GM19023 (cell line): ENCODE measurements around the gene GALNT2.

ENCODE experiments used
- ATAC-seq: cut with Tn5 transposase; IDR thresholded peaks from one replicate; pipeline ENCODE4 v1.9.1; 2021; ENCODE audit warnings: mild to moderate bottlenecking, moderate library complexity; ENCODE audit not compliant: unreplicated experiment

Gene GALNT2

DNA sequence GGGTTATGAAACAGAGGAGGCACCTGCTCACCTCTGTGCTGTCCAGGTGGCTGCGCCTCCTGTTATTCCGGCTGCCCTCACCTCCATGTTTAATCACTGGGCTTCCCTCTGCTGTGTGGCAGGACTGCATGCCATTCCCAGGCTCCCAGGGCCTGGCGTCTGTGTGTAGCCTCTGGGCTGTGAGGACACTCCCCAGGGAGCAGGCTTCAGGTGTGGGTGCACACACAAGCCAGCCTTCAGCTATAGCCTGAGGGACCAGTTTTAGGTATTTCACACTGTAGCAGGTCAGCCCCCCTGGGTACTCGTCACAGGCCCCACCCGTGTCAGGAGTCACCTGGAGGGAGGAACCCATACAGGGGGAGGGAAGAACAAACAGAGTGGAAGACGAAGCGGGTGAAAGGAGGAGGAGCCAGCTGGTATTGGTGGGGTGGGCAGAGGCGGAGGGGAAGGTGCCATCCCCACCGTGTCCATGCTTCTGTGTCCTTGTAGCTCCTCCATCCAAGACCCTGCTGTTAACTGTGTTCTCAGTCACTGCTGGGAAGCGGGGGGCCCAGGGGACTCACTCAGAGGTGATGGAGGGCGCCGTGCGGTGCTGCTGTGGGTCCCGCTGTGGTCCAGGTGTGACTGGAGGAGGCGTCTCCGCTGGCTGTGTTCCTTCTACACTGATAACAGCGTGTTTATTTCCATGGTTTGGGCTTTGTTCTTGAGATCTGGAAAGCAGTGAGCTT, 200.5 kb downstream of the GALNT2 start:
- no peak for ATAC-seq

DNA sequence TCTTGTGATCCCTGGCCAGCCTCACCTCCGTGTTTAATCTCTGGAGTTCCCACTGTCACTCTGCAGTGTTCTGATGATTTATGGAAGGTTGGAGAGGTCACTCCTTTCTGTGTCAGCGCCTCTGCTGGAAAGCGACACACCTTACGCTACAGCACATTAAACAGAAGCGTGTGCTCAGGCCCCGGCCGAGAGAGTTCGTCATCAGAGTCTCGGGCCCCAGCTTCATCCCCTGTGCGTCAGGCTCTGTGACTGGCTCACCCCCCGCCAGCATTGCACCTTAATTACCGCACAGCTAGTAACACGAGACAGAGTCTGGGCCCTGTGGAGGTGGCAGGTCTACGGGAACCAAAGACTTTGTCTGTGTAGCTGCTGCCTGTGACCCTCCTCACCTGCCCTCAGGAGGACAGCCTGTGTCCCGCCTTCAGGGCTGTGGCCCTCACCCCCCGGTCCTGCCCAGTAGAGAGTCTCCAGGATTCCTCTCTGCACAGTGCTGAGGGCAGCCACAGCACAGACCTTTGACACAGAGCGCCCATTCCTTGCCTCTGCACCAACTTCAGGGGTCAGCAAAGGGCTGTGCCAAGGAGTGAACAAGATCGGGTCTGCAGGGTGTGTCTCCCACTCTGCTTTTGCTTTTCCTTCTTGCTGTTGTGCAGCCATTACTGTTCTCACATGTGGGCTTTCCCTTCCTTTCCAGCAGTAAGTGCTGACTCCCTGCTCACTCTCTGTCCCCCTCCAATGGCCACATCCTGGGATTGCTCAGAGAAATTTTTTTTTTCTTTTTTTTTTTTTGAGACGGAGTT, 201.5 kb downstream of the GALNT2 start:
- no peak for ATAC-seq

DNA sequence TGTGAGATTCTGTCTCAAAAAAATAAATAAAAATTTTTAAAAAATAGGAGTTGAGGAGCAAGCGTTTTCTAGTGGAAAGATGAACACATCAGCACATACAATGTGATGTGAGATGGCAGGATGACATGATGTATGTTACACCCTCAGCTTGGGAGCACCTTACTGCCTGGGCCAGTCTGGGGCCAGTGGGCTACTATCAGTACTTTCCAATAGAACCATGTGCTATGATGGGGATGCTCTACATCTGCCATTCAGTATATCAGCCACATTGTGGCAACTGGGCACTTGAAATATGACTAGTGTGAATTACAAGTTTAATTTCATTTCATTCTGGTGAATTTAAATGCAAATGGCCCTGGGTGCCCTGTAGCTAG, 203.1 kb downstream of the GALNT2 start:
- no peak for ATAC-seq

DNA sequence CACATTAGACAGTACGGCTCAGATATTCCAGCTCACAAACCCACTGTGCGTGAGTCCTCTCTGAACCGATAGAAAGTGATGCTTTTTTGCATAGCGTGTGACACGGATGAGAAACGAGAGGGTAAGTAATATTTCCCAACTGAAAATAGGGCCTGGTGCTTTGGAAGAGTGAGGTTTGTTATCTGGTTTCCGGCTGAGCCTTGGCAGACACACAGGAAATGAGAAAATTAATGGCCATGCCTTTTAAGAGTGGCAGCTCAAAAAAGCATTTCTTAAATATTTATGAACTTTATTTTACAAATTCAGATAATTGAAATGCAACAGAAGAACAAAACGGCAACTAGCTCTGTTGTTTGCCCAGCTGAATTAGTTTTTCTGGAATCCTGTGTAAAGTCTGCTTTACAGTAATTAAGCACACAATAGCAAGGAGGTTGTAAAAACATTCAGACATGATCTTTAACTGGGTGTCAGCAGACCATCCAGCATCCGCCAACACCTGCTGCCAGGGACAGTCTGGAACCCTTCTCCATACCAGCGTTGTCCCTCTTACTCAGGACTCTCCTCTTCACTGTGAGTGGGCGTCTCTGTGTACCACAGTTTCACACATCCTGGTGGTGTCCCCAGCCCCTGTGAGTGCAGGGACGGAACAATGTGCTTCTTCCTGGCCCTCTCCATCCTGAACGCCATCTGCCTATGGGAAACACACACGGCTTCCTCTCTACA, 203.7 kb downstream of the GALNT2 start:
- ATAC-seq, result no peak

DNA sequence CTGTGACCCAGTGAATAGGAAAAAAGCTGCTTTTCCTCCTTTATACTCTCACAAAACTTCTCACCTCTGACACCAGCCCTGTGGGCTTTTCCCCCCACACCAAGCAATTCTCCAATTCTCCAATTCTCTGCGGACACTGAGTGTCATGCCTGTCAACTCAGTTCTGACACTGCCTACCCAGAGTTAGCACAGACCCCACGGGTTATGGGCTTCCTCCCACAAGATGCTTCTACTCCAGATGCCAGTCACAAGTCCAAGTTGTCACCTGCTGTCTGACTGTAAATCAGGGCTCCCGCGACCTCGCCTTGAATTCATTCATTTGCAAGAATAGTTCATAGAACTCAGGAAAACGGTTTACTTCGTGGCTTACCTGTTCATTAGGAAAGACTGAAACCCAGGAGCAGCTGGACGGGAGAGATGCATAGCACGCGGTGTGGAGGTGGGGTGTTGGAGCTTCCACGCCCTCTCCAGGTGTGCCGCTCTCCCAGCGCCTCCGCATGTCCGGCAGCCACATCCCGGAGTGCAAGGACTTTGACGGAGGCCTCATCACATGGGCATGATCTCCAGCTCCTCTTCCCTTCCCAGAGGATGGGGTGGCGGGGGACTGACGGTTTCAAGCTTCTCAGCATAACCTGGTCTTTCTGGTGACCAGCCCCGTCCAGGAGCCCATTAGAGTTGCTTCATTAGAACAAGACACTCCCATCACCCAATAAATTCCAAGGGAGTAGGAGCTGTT, 204.4 kb downstream of the GALNT2 start:
- ATAC-seq, result no peak

DNA sequence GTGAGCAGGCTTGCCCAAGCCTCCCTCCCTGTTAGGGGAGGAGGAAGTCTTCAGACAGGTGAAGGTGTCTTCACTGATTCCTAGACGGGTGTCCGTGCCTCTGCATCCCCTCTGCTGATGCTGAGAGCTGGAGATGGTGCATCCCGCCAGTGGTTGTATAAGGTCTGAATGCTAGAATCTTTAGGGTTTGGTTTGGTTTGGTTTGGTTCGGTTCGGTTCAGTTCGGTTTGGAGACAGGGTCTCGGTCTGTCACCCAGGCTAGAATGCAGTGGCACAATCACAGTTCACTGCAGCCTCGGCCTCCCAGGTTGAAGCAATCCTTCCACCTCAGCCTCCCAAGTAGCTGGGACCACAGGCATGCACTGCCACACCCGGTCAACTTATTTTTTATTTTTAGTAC, 205.5 kb downstream of the GALNT2 start:
- ATAC-seq, result no peak

DNA sequence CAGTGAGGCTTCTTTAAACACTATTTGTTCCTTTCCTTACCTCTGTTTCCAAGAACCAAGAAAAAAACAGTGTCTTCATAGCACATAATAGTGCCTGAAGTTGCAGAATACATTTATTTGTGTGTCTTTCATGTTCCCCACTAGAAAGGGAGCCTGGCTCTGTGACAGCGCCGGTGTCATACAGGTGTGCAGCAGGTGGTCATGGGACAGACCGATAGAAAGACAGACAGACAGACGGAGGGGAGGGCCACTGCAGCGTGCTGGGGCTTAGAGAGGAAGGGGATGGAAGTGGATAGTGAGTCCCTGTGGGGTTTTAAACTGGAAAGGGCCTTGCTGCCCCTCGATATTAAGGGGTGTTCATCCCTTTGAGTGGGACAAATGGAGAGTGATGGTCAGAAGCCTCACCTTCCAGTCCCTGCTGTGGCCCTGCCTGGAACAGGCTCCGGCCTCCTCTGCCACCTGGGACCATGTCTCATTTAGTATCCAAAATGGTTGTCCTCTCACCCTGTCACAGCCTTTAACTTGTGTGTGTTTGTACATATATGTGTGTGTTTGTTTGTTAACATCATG, 206.2 kb downstream of the GALNT2 start:
- ATAC-seq, result no peak

DNA sequence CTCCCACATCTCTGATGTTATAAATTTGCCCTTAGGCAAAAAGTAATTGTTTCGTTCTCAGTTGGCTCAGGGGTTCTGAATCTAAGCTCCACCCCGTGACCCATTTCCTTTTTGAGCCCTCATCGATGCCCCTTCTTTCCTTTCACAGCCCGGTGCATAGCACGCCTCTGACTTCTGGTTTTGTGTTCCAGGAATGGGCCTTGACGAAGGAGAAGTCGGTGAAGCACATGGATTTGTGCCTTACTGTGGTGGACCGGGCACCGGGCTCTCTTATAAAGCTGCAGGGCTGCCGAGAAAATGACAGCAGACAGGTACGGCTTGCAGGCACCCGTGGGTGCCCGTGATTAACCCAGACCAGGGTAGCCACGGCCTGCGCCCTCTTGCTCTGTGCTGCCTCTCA, 207.2 kb downstream of the GALNT2 start:
- ATAC-seq, result no peak

DNA sequence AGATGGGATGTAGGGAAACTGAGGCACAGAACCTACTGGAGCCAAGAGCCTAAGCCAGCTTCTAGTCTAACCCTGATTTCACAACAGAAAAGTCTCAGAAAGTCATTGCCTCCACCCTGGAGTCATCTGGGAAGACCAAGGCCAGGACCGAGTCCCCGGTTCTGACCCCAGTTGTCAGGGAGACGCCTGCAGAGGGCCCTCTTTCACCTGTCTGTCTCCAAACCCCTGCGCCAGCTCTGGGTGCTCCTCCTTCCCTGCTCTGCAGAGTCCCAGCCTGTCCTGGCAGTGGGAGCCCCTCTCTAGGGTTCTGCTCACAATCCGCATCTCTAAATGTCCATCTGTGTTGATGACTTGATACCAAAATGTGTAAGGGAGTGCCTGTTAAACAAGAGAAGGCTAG, 209.4 kb downstream of the GALNT2 start:
- ATAC-seq, result no peak

DNA sequence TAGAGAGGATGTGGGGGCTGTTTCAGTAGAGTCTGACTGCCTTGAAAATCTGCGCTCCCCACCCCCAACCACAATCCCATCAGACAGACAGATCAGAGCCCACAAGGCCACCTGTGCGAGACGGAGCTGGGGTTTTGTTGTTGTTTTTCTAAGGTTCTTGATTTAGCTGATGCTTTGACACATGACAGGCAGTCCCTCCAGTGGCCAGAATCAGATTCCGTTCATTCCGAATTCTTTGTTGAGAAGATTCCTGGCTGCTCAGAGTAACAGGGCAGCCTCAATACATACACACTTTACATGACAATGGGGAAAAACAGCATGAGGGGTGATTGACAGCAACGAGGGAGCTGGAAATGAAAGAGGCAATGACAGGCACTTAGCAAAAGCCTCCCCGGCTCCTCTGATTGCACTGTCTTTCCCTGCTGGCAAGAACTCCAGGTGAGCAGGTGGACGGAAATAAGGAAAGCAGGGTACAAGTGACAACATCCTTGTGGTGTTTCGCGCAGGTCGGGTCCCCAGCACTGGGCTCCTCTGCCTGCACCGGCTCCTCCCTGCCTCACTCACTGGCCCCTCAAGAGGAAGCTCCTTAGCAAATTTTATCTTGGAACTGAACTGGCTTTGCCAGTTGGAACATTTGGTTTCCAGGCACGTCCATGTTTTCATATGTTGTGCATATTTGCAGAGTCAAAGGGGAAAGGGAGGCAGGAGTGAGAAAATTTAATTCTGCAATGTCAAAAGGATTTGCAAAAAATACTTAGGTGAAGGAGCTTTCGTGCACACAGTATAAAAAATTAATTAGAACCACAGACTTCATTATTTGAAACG, 210.4 kb downstream of the GALNT2 start:
- ATAC-seq, result no peak

DNA sequence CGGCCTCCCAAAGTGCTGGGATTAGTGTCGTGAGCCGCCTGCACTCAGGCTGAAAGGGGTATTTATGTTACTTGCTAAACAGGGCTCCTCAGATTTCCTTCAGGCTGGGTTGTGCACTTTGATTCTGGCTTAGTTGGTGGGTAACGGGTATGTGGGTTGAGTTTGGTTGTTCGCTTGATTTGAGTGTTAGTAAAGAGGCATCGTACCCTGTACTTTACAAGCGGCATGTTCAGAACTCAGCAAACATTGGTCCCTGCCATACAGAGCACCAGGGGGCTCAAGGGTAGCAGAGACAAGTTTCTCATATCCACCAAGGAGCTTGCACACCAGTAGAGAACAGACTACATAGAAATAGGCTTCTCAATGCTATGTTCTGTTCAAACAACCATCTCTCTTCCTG, 211.3 kb downstream of the GALNT2 start:
- ATAC-seq, result no peak

DNA sequence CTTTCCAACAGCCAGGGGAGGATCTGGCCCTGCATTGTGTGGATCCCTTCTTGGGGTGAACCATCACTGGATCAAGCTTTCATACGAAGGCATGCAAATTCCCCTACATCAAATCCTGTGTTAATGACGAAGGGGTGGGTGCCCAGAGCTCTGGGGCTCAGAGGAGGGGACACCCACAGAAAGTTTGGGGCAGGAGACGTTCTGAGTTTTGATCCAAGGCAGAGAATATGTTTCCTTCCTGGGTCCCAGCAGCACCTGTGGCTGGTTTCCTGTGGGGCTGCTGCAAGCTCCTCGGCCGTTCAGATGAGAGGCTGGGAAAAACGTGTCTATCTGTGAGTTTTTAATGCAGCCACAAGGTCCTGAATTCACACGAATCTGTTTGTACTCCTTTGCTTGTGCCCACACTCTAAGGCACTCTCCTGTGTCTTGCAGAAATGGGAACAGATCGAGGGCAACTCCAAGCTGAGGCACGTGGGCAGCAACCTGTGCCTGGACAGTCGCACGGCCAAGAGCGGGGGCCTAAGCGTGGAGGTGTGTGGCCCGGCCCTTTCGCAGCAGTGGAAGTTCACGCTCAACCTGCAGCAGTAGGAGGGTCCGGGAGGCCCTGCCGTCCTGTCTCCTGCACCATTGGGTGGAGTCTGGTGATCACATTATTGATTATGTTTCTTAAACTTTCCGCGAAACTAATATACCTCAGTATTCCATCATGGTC, 212.0 kb downstream of the GALNT2 start:
- ATAC-seq, result no peak

DNA sequence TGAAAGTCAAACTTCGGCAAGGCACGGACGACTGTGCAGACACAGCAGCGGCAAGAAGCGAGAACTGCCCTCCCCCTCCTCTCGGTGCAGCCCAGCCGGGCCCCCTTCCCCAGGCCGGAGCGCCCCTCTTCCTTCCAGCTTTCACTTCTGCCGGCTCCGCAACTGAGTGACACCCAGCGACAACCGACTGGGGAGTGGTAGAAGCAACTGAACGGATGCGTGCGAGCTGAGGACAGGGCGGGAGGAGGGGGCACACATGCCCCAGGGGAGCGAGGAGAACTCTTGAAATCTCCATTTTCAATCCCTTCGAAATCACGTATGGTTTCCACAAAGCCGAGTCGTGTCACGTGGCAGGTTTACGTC, 212.5 kb downstream of the GALNT2 start:
- no peak for ATAC-seq

DNA sequence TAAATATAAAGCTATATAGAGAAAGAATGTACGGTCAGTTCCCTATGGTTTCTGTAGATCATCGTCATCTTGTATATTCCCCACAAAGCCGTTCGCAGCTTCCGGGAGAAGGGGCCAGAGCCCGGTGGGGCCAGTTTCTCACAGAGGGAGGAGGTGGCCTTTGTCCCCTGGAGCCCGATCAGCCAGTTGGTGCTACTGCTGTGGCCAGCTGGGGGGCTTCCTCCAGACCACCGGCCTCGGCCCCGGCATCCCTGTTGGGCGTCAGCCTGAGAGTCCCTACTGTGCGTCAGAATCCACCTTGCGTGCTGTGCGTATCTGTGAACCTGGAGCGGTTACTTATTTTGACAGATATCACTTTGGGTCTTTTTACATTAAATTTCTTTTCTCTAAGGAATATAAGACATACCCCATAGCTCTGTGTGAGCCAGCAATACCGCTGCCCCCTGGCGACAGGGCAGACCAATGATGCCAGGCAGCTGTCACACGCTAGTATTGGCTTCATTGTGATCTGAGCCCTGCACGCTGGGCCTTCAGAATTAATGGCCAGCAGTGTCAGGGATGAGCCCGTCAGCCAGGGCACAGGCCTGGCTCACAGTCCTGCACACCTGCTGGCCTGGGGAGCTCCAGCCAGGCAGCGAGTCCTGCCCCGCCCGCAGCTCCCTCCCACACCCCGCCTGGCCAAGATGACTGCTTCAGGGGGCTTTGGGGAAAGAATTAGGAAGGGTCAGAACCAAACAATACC, 213.2 kb downstream of the GALNT2 start:
- ATAC-seq, result no peak

DNA sequence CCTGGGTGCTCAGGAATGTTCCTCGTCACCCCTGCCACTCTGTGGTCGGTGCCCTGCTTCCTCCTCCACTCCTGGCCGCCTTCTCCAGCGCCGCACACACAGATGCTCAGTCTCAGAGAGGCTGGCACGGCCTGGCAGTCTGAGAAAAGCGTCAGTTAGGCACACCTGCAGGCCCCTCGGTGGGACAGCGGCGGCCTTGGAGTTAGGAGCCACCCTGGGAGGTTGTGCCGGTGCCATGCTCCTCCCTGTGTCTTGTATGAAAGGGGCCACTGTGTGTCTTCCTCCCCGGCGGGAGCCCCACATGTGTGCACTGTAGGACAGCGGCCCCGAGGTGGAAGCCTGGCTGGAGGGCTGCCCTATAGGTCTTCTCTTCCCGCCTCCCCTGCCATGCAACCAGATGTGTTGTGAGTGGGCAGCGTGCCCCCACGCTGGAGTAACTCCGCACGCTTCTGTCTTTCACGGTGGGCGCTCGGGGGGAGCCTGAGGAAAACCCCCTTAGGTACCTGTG, 213.9 kb downstream of the GALNT2 start:
- ATAC-seq, result no peak

DNA sequence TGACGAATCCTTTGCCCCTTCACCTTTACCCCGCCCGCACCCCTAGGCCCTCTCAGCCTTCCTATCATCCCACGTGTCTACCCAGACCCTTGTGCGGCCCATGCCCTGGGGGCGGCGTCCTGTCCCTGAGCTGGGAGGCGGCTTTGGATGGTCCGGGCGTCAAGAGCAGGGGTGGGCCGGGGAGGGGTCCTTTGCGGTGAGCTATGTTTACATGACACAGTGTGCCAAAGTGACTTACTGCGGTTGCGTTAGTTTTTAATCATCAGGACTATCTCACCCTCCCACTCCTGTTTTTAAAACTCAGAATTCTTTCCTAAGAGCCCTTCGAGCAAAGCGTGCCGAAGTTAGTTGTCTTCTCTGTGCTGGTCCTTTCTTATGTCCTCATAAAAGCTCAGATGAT, 214.5 kb downstream of the GALNT2 start:
- no peak for ATAC-seq

DNA sequence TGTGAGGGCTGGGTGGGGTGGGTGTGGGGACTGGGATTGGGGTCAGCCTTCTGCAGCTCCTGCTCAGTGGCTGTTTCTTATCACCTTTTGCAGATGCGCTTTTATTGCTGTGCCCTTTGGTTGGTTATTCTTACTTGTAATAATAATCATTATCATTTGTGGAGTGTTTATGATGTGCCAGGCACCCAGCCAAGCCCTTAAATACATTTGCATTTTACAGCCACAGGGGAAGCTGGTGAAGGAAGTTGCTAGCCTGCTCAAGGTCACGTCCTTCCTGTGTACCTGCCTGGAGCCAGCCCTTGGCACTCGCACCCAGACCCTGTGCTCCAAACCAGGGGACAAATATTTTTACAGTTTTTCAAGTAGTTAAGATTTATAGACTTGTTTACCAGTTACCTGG, 215.1 kb downstream of the GALNT2 start:
- no peak for ATAC-seq

DNA sequence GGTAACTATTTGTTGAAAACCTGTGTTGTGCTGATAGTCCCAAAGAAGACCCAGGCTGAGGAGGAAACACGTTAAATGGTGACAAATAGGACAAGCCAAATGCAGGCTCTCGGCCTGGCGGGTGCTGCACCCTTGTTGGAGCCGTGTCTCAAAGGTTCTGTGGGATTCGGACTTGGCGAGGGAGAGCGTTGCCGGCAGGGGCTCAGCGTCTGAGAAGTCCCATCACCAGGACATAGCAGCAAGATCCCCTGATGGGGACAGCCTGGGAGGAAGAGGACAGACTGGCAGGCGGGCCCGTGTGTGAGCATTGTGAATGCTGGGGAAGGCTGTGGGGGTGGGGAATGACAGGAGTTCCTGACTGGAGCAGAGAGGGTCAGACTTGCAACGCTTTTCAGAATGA, 216.6 kb downstream of the GALNT2 start:
- ATAC-seq, result no peak

DNA sequence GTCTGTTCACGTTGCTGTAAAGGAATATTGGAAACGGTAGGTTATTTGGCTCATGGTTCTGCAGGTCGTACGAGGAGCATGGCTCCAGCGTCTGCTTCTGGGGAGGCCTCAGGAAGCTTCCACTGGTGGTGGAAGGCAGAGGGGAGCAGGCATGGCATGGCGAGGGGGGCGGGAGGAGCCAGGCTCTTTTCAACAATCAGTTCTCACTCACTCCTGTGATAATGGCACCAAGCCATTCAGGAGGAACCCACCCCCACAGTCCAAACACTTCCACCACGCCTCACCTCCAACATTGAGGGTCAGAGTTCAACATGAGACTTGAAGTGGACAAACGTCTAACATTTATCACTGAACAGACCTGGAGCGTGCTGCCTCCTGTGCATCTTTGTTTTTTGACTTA, 217.9 kb downstream of the GALNT2 start:
- no peak for ATAC-seq
